HepG2 (cell line): ENCODE data around the gene NPHP4. TPM values are rescaled to one million over a fixed set of nuclear protein-coding genes. Genes with fewer than 3 reads are reported as not detected.

Experiments
- ATAC-seq: fragments of 200-7000 bp; cut with Tn5 transposase; 3 replicates; pipeline ENCODE4 v1.9.1; 2020; ENCODE audit warnings: mild to moderate bottlenecking, moderate library complexity
- BruUV-seq: library from RNA; stranded (reverse); fragments of 400-500 nt; replicated peaks from 2 replicates; lab custom pipeline; 2021; lab: Mats Ljungman, UMichigan
- CTCF ChIA-PET: fragments of 300-600 bp; formaldehyde crosslinking; extraction: SDS; loops from one replicate; lab custom pipeline; 2021; ENCODE audit warnings: low total read pairs, inconsistent platforms, low intra/inter-chr PET ratio; lab: Yijun Ruan, JAX
- POLR2A ChIA-PET: fragments of 350-600 bp; sonication (Branson Sonifier 250); formaldehyde crosslinking; loops from one replicate; lab custom pipeline; 2020; ENCODE audit warnings: antibody characterized with exemption, inconsistent platforms; lab: Yijun Ruan, JAX
- DNase-seq: peaks from one replicate; pipeline ENCODE4 v3.0.0-alpha.2; 2015; ENCODE audit warnings: low spot score
- FAIRE-seq: peaks from 3 replicates; lab custom pipeline; 2011; peaks lifted over from hg19 to GRCh38; lab: Jason Lieb, UNC
- H2AFZ ChIP-seq: one replicate; pipeline ENCODE4 v1.6.1; 2011; ENCODE audit warnings: low read length, inconsistent platforms
- H3K27ac ChIP-seq: fragments of 300-600 bp; 3 replicates; pipeline ENCODE4 v1.8.0; 2011; ENCODE audit warnings: mixed run types, mild to moderate bottlenecking, mixed read lengths, low read length, inconsistent platforms; ENCODE audit not compliant: insufficient read depth; ENCODE audit errors: extremely low read length
- H3K27me3 ChIP-seq, 2 experiments: fragments of 200-600 bp in 1 of 2; 2 replicates in 1 of 2; 3 replicates in 1 of 2; pipeline versions ENCODE4 v1.6.0 to v1.8.0; 2011; ENCODE audit warnings: low read length in 2 of 2, mild to moderate bottlenecking in 2 of 2, moderate library complexity in 2 of 2, inconsistent platforms in 1 of 2; ENCODE audit not compliant: insufficient read depth in 2 of 2, control insufficient read depth in 1 of 2
- H3K36me3 ChIP-seq, 2 experiments: fragments of 200-600 bp in 1 of 2; replicated peaks in 1 of 2; 2 replicates in 1 of 2; 3 replicates in 1 of 2; pipeline versions ENCODE4 v1.5.1 to v1.8.0; 2011; ENCODE audit warnings: low read length in 2 of 2, inconsistent platforms in 1 of 2; ENCODE audit not compliant: insufficient read depth in 2 of 2, control insufficient read depth in 1 of 2
- H3K4me1 ChIP-seq: 2 replicates; pipeline ENCODE4 v1.5.1; 2012; ENCODE audit warnings: low read length, inconsistent platforms; ENCODE audit not compliant: insufficient read depth
- H3K4me2 ChIP-seq: 2 replicates; pipeline ENCODE4 v1.6.0; 2011; ENCODE audit warnings: low read depth, low read length, inconsistent platforms
- H3K4me3 ChIP-seq, 3 experiments: fragments of 200-600 bp in 1 of 3; sonication (generic), shearing (Covaris generic) in 1 of 3; replicated peaks in 1 of 3; 2 replicates each; pipeline ENCODE4 v1.5.1; 2011 to 2016; ENCODE audit warnings: low read length in 3 of 3, inconsistent platforms in 2 of 3, low read depth in 2 of 3, mild to moderate bottlenecking in 2 of 3, control low read depth in 1 of 3, mixed read lengths in 1 of 3; ENCODE audit not compliant: insufficient read depth in 1 of 3
- H3K79me2 ChIP-seq: one replicate; pipeline ENCODE4 v1.6.1; 2011; ENCODE audit warnings: low read length, inconsistent platforms; ENCODE audit not compliant: insufficient read depth
- H3K9ac ChIP-seq: 2 replicates; pipeline ENCODE4 v1.6.0; 2011; ENCODE audit warnings: mild to moderate bottlenecking, low read depth, low read length, inconsistent platforms; ENCODE audit not compliant: insufficient read depth
- H3K9me3 ChIP-seq: 2 replicates; pipeline ENCODE4 v1.5.1; 2012; ENCODE audit warnings: mild to moderate bottlenecking, low read length
- H4K20me1 ChIP-seq: 2 replicates; pipeline ENCODE4 v1.6.0; 2011; ENCODE audit warnings: inconsistent platforms, mild to moderate bottlenecking, low read length, moderate library complexity; ENCODE audit not compliant: insufficient read depth
- ATRX ChIP-seq: sonication (generic); formaldehyde crosslinking; IDR thresholded peaks from 2 replicates; pipeline ENCODE4 v1.4.0; 2020; ENCODE audit warnings: missing genetic modification reagents, borderline replicate concordance
- DNMT3B ChIP-seq: conservative IDR thresholded peaks from 2 replicates; pipeline ENCODE4 v1.6.1; 2016; ENCODE audit warnings: missing biosample characterization, control low read depth
- IRF9 ChIP-seq: sonication (generic); formaldehyde crosslinking; IDR thresholded peaks from 2 replicates; pipeline ENCODE4 v1.8.0; 2022; ENCODE audit warnings: missing genetic modification reagents, mild to moderate bottlenecking, borderline replicate concordance
- ISX ChIP-seq: sonication (generic); formaldehyde crosslinking; conservative IDR thresholded peaks from 2 replicates; pipeline ENCODE4 v1.5.0; 2020; ENCODE audit warnings: missing genetic modification reagents
- MAFF ChIP-seq: IDR thresholded peaks from 2 replicates; pipeline ENCODE4 v1.6.1; 2011; ENCODE audit warnings: low read depth, low read length, improper control_type of control experiment
- NFE2L1 ChIP-seq: sonication (generic); formaldehyde crosslinking; IDR thresholded peaks from 2 replicates; pipeline ENCODE4 v1.4.0; 2020; ENCODE audit warnings: missing genetic modification reagents, mild to moderate bottlenecking, borderline replicate concordance
- RXRB ChIP-seq: IDR thresholded peaks from 2 replicates; pipeline ENCODE4 v1.6.1; 2016; ENCODE audit warnings: borderline replicate concordance, missing genetic modification reagents, missing compliant biosample characterization
- SMAD1 ChIP-seq: sonication (generic); formaldehyde crosslinking; IDR thresholded peaks from 2 replicates; pipeline ENCODE4 v1.4.0; 2020; ENCODE audit warnings: missing genetic modification reagents, low read depth, mild to moderate bottlenecking, borderline replicate concordance
- SP1 ChIP-seq, 2 experiments: fragments of 450-650 bp in 1 of 2; sonication (generic) in 1 of 2; formaldehyde crosslinking in 1 of 2; IDR thresholded peaks; 2 replicates each; pipeline versions ENCODE4 v1.4.0 to v1.6.1; 2016 to 2020; ENCODE audit warnings: missing genetic modification reagents in 1 of 2
- SRSF9 ChIP-seq: fragments of 200-400 bp; formaldehyde crosslinking; IDR thresholded peaks from 2 replicates; pipeline ENCODE4 v1.6.1; 2018; ENCODE audit warnings: borderline replicate concordance, mild to moderate bottlenecking, low read depth, low read length; ENCODE audit not compliant: insufficient read depth, poor library complexity, severe bottlenecking
- SYNCRIP ChIP-seq: fragments of 200-400 bp; formaldehyde crosslinking; IDR thresholded peaks from 2 replicates; pipeline ENCODE4 v1.6.1; 2018; ENCODE audit warnings: mild to moderate bottlenecking, low read depth, low read length; ENCODE audit not compliant: insufficient read depth
- TOE1 ChIP-seq: sonication (generic); formaldehyde crosslinking; IDR thresholded peaks from 2 replicates; pipeline ENCODE4 v1.4.0; 2020; ENCODE audit warnings: mild to moderate bottlenecking, missing genetic modification reagents
- YY1 ChIP-seq: IDR thresholded peaks from 2 replicates; pipeline ENCODE4 v1.6.1; 2011; ENCODE audit warnings: low read length, low read depth, moderate library complexity, mild to moderate bottlenecking; ENCODE audit not compliant: insufficient read depth, insufficient replicate concordance
- ZFP36 ChIP-seq: fragments of 150-350 bp; IDR thresholded peaks from 2 replicates; pipeline ENCODE4 v1.6.1; 2018; ENCODE audit warnings: borderline replicate concordance, low read length, low read depth; ENCODE audit not compliant: partially characterized antibody
- ZXDC ChIP-seq: sonication (generic); formaldehyde crosslinking; IDR thresholded peaks from 2 replicates; pipeline ENCODE4 v1.5.0; 2020; ENCODE audit warnings: mild to moderate bottlenecking, missing genetic modification reagents
- WGBS: methylation state at CpG from one replicate; pipeline ENCODE4 v1.1.6; 2017; ENCODE audit warnings: low lambda C conversion rate; 5-methylcytosine and 5-hydroxymethylcytosine counted together
- in situ Hi-C: cut with HindIII; loops from 2 replicates; pipeline ENCODE4 v1.10.0; 2017; ENCODE audit warnings: low pct_unique_long_range_greater_than_20kb; ENCODE audit not compliant: extremely low pct_ligation_motif_present
- intact Hi-C: fragments of 100-400 bp; cut with micrococcal nuclease; formaldehyde crosslinking; loops from one replicate; pipeline ENCODE4 v1.10.0; 2022; ENCODE audit not compliant: unreplicated experiment
- polyA plus RNA-seq, 8 experiments: library from polyadenylated mRNA; depleted of rRNA in 3 of 8; stranded (reverse) in 7 of 8; unstranded in 1 of 8; fragments of >200 nt; fragmentation: Illumina TruSeq in 4 of 8; extraction: Trizol in 4 of 8; gene quantifications; 2 replicates each; pipeline versions ENCODE4 v1.2.1 to v1.2.3, GENCODE V29; 2011 to 2016; ENCODE audit warnings: low read depth in 4 of 8, missing spikeins in 1 of 8, mixed read lengths in 1 of 8; ENCODE audit not compliant: insufficient read depth in 1 of 8
- total RNA-seq, 5 experiments: library from RNA; depleted of rRNA; stranded (reverse); fragments of >200 nt; fragmentation: Illumina TruSeq; extraction: Trizol; gene quantifications; 2 replicates each; pipeline ENCODE4 v1.2.3, GENCODE V29; 2016; ENCODE audit warnings: low read depth in 1 of 5

Gene NPHP4
- total and polyA plus RNA-seq, 2 of the 13 experiments (the other 11 are each of a cell fraction or from before 2014, with no cell fraction given): 4.4 to 6.8 TPM

DNA sequence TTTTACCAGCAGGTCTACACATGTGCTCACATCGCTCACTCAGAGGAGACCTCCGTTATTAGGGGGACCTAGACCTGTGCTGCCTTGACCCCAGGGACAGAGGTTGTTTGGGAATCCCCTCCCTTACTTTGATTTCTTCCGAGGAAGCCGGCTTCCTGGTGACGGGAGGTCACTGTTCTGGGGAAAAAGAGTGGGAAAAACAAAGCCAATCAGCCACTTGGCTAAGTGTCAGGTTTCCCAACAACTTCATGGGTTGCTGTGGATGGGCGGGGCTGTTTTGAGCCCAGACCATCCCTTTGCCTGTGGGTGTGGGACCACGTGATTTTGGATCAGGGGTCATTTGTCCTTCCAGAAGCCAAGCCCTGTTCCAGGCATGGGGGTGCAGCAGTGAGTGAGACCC is 46.4 kb upstream of the NPHP4 start (continued):
- TF ChIP-seq IRF9 (CRISPR knock-in tag): no peak
- TF ChIP-seq ZXDC (CRISPR knock-in tag): no peak
- no peak for TF ChIP-seq YY1
- no peak for TF ChIP-seq ZFP36
- TF ChIP-seq ISX (CRISPR knock-in tag): no peak

DNA sequence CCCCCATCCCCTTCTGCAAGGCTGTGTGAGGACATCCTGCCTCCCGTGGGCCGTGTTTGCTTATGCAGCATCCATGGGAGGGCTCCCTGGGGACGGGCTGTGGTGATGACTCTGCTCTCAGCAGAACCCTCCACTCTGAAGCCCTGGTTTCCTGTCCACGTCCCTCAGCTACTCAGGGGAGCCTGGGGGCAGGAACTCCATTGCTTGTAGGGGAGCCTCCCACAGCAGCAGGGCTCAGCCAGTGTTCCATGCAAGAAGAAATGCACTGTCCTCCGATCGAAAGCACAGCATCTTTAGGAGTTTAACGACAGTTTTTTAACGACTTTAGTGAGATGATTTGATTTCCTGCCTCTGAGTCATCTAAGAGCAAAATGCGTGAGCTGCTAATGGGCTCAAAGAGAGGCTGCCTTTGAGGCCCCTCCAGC is 45.1 kb upstream of the NPHP4 start:
- no peak overlapping the region for H3K9ac ChIP-seq
- ChIA-PET CTCF (no interaction called here), POLR2A (no interaction called here)
- no TSS peak for BruUV-seq
- intact Hi-C loops (no loop called here), in situ Hi-C loops (no loop called here)
- H3K4me3 ChIP-seq: no peak overlapping the region
- DNase-seq (no peak), ATAC-seq (no peak), FAIRE-seq (no peak)
- H3K9me3 ChIP-seq: no peaks in the 10 kb centered on the region
- H3K36me3 ChIP-seq: no peaks in the 10 kb centered on the region
- H2AFZ ChIP-seq: no peak overlapping the region
- no peak overlapping the region for H3K27ac ChIP-seq
- peaks cover 16% of the 10 kb centered on the region for H3K4me1 ChIP-seq
- no peaks in the 10 kb centered on the region for H3K27me3 ChIP-seq
- no peaks in the 10 kb centered on the region for H4K20me1 ChIP-seq
- WGBS: 65% methylated on average over 4 of the region's 9 CpGs
- TF ChIP-seq TOE1 (CRISPR knock-in tag) (no peak), SYNCRIP (no peak), SRSF9 (no peak), DNMT3B (CRISPR knock-in tag) (no peak), RXRB (CRISPR knock-in tag) (no peak), SP1 (IDR thresholded peaks at IDR 0.05) (no peak), SP1 (CRISPR knock-in tag; IDR thresholded peaks at IDR 0.05) (no peak), NFE2L1 (CRISPR knock-in tag) (no peak), SMAD1 (CRISPR knock-in tag) (no peak), ATRX (CRISPR knock-in tag) (no peak), MAFF (no peak)
- no peak overlapping the region for H3K4me2 ChIP-seq
- no peaks in the 10 kb centered on the region for H3K79me2 ChIP-seq
